GM12878 (cell line): ENCODE data around the gene ORM2.

Source experiments
- ATF7 ChIP-seq: fragments of 450-650 bp; IDR thresholded peaks from 2 replicates; pipeline ENCODE4 v1.6.1; 2016; ENCODE audit warnings: low read depth, mild to moderate bottlenecking
- BRCA1 ChIP-seq: IDR thresholded peaks from 2 replicates; pipeline ENCODE4 v1.6.1; 2011; ENCODE audit warnings: low read depth, low read length, improper control_type of control experiment
- CTCF ChIP-seq, 3 experiments: IDR thresholded peaks in 2 of 3; conservative IDR thresholded peaks in 1 of 3; 2 replicates each; pipeline ENCODE4 v1.5.1; 2011; ENCODE audit warnings: low read depth in 3 of 3, low read length in 3 of 3, mild to moderate bottlenecking in 3 of 3, control low read depth in 2 of 3, moderate library complexity in 2 of 3, inconsistent platforms in 1 of 3, mixed read lengths in 1 of 3; ENCODE audit not compliant: control insufficient read depth in 2 of 3, insufficient read depth in 1 of 3; ENCODE audit errors: extremely low read depth in 1 of 3
- KDM1A ChIP-seq: fragments of 200-600 bp; sonication (generic); IDR thresholded peaks from 2 replicates; pipeline ENCODE4 v1.6.1; 2016; ENCODE audit warnings: borderline replicate concordance
- NRF1 ChIP-seq: conservative IDR thresholded peaks from 2 replicates; pipeline ENCODE4 v1.6.1; 2011; ENCODE audit warnings: mild to moderate bottlenecking, low read depth, low read length, improper control_type of control experiment
- POLR2A ChIP-seq: IDR thresholded peaks from 2 replicates; pipeline ENCODE4 v1.6.1; 2011; ENCODE audit warnings: low read depth, mild to moderate bottlenecking, low read length
- RBBP5 ChIP-seq: fragments of 200-600 bp; sonication (generic); conservative IDR thresholded peaks from 2 replicates; pipeline ENCODE4 v1.6.1; 2016
- TAF1 ChIP-seq: IDR thresholded peaks from 2 replicates; pipeline ENCODE4 v1.6.1; 2011; ENCODE audit warnings: mild to moderate bottlenecking, low read depth, low read length, borderline replicate concordance

DNA sequence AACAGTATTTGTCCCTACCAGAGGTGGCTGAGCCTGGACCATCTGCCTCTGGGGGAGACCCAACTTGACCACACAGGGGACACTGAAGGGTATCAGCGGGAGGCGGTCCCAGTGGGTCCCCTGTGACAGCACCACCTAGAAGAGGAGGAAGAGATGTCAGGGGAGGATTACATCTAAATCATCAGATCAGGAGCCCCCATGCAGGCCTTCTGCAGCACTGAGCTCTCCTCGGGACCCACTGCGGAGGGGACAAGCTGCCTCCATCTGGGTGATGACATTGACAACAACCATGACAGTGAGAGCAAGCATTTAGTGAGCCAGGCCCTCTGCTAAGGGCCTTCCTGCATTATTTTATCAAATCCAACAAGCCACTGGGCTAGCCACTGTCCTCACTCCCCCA lies 12.3 kb downstream of the ORM2 start:
- TF ChIP-seq BRCA1 (no peak), TAF1 (no peak), CTCF (IDR thresholded peaks at IDR 0.05 in 2 of 3, conservative IDR thresholded peaks at IDR 0.05 in 1 of 3; ENCODE audit: control insufficient read depth in 2 of 3, extremely low read depth in 1 of 3, insufficient read depth in 1 of 3, low read depth in 3 of 3, low read length in 3 of 3) (no peak), KDM1A (no peak), NRF1 (no peak), ATF7 (no peak), RBBP5 (no peak), POLR2A (no peak)
